ENCODE measurements around the gene FCSK.

Gene FCSK

GRCh38 chr16:70422543-70422942, 31.9 kb upstream of the FCSK start:
- no peak for DNase-seq (ENCODE audit: low spot score)
- TF ChIP-seq CTCF (IDR thresholded peaks at IDR 0.05; ENCODE audit: extremely low read depth, insufficient read depth, missing control alignments) = no peak
- in situ Hi-C loops (cut with MboI; ENCODE audit: low pct_unique_long_range_greater_than_20kb, low sequenced_read_pairs, unreplicated experiment) = no loop called here

GRCh38 chr16:70427786-70428177, 26.6 kb upstream of the FCSK start:
- no peak for TF ChIP-seq CTCF (IDR thresholded peaks at IDR 0.05; ENCODE audit: extremely low read depth, insufficient read depth, missing control alignments)
- no peak for DNase-seq (ENCODE audit: low spot score)
- in situ Hi-C loops (cut with MboI; ENCODE audit: low pct_unique_long_range_greater_than_20kb, low sequenced_read_pairs, unreplicated experiment) = no loop called here

- no peak for TF ChIP-seq CTCF (IDR thresholded peaks at IDR 0.05; ENCODE audit: extremely low read depth, insufficient read depth, missing control alignments)
- peak; percentile 56 for DNase-seq (ENCODE audit: low spot score)
- in situ Hi-C loops (cut with MboI; ENCODE audit: low pct_unique_long_range_greater_than_20kb, low sequenced_read_pairs, unreplicated experiment) = no loop called here
These were observed 26.0 kb upstream of the FCSK start for GRCh38 chr16:70428178-70428998.

GRCh38 chr16:70429888-70430666, 24.3 kb upstream of the FCSK start:
- in situ Hi-C loops (cut with MboI; ENCODE audit: low pct_unique_long_range_greater_than_20kb, low sequenced_read_pairs, unreplicated experiment) = no loop called here
- DNase-seq (ENCODE audit: low spot score) = no peak
- no peak for TF ChIP-seq CTCF (IDR thresholded peaks at IDR 0.05; ENCODE audit: extremely low read depth, insufficient read depth, missing control alignments)

DNA sequence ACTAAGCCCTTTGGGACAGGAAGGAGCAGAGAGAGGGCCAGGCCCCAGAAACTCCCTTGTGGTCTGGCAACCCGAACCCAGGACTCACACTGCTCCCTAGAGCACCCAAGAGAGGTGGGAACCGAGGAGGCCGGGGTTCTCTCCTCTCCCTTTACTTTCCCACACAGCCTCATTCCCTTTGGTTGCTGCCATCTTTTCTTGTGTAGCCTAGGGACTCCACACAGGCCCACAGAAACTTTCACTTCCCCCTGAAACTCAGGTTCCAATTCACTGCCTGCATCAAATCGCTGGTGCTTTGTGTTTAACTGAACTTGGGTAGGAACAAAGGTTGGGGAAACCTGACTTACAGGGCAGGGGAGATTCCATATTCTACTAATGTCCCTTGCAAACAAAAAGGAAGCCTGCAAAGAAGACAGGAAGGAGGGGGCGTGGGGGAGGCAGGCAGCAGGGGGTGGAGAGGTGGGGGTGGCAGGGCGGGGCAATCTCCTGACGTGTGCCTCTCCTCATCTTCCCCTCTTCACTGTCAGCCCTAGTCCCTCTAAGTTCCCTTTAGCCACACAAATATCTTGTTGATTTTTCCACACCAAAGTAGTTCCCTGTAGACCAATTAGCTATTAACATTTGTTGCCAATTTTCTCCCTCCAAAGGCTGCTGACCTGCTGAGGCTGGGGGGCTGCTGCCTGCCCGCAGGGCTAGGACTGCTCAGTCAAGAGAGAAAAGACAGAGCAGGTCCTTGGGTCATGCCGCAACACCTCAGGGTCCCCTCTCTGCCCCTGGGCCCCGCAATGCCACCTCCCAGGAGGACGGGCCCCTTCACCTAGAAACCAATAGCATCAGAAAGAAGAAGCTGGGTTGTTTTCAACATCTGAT, 23.5 kb upstream of the FCSK start:
- DNase-seq (ENCODE audit: low spot score) = peak; percentile 79
- TF ChIP-seq CTCF (IDR thresholded peaks at IDR 0.05; ENCODE audit: extremely low read depth, insufficient read depth, missing control alignments) = no peak
- in situ Hi-C loops (cut with MboI; ENCODE audit: low pct_unique_long_range_greater_than_20kb, low sequenced_read_pairs, unreplicated experiment) = no loop called here

- no peak for TF ChIP-seq CTCF (IDR thresholded peaks at IDR 0.05; ENCODE audit: extremely low read depth, insufficient read depth, missing control alignments)
- DNase-seq (ENCODE audit: low spot score) = no peak
- in situ Hi-C loops (cut with MboI; ENCODE audit: low pct_unique_long_range_greater_than_20kb, low sequenced_read_pairs, unreplicated experiment) = no loop called here
These were observed 22.1 kb upstream of the FCSK start for GRCh38 chr16:70432356-70432722.
